HepG2 (cell line): ENCODE measurements around the gene FBXO28.

ENCODE experiments used
- PHF8 ChIP-seq: sonication (generic); formaldehyde crosslinking; IDR thresholded peaks from 2 replicates; pipeline ENCODE4 v1.5.0; 2020; ENCODE audit warnings: missing genetic modification reagents
- SP4 ChIP-seq: sonication (generic); formaldehyde crosslinking; IDR thresholded peaks from 2 replicates; pipeline ENCODE4 v1.8.1; 2023; ENCODE audit warnings: mild to moderate bottlenecking, missing genetic modification reagents
- TAF1 ChIP-seq: sonication (generic); formaldehyde crosslinking; IDR thresholded peaks from 2 replicates; pipeline ENCODE4 v1.4.0; 2020; ENCODE audit warnings: missing genetic modification reagents
- TF ChIP-seq, protein P1 (sequence below): sonication (generic); formaldehyde crosslinking; conservative IDR thresholded peaks from 2 replicates; pipeline ENCODE4 v1.4.0; 2020; ENCODE audit warnings: missing genetic modification reagents

DNA sequence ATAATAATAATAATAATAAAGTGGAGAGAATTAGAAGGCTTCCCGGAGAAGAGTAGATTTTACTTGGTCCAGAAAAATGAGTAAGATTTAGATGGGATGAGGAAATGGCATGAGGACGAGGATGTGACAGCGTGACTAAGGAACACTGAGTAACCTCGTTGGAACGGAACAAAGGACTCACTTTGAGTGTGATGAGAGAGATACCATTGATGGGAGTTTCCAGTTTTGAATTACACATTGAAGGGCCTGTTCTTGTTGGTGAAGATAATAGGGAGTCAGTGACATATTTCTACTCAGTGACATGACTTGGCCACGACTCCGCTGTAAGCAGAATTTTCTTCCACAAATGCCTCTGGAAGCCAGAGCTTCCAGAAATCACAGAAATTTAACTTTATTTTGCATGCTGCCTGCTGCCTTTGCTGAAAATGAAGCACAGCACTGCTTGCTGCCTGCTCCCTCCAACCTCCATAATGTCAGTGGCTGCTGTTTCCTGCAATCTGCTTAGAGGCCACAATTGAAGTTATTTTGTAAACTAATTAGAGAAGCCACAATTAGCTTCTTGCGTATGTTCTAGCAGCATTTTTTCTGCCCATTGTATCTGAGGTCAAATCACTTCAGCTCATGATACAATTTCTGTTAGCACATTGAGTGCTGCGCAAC is 33.7 kb upstream of the FBXO28 start:
- no peak for TF ChIP-seq SP4 (CRISPR knock-in tag)
- no peak for TF ChIP-seq PHF8 (CRISPR knock-in tag)
- TF ChIP-seq, protein P1, sequence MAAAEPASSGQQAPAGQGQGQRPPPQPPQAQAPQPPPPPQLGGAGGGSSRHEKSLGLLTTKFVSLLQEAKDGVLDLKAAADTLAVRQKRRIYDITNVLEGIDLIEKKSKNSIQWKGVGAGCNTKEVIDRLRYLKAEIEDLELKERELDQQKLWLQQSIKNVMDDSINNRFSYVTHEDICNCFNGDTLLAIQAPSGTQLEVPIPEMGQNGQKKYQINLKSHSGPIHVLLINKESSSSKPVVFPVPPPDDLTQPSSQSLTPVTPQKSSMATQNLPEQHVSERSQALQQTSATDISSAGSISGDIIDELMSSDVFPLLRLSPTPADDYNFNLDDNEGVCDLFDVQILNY (CRISPR knock-in tag), result no peak
- TF ChIP-seq TAF1 (CRISPR knock-in tag), result no peak
